Stomach smooth muscle (tissue), 2 donors: ENCODE measurements around the gene KIF16B.

Experiments used
- H3K27ac ChIP-seq: one replicate; pipeline ENCODE4 v1.7.0; 2013; ENCODE audit warnings: mild to moderate bottlenecking, low read length, inconsistent platforms
- H3K27me3 ChIP-seq, 2 donors: one replicate each; pipeline ENCODE4 v1.7.0; 2013; ENCODE audit warnings: low read length in 2 of 2; ENCODE audit not compliant: insufficient read depth in 2 of 2, control insufficient read depth in 1 of 2
- H3K36me3 ChIP-seq, 2 donors: one replicate each; pipeline ENCODE4 v1.7.0; 2013; ENCODE audit warnings: low read length in 2 of 2; ENCODE audit not compliant: control insufficient read depth in 2 of 2, insufficient read depth in 2 of 2
- H3K4me1 ChIP-seq: one replicate; pipeline ENCODE4 v1.7.0; 2013; ENCODE audit warnings: low read length; ENCODE audit not compliant: control insufficient read depth, insufficient read depth
- H3K4me3 ChIP-seq, 2 donors: one replicate each; pipeline ENCODE4 v1.7.0; 2013; ENCODE audit warnings: low read length in 2 of 2
- H3K9ac ChIP-seq, 2 donors: one replicate each; pipeline ENCODE4 v1.7.0; 2013; ENCODE audit warnings: low read length in 2 of 2, mild to moderate bottlenecking in 1 of 2
- H3K9me3 ChIP-seq, 2 donors: one replicate each; pipeline ENCODE4 v1.7.0; 2013; ENCODE audit warnings: low read length in 2 of 2; ENCODE audit not compliant: control insufficient read depth in 2 of 2
- donor health status: healthy.
- donor health status: Pancreatic carcinoma.

Gene KIF16B

DNA sequence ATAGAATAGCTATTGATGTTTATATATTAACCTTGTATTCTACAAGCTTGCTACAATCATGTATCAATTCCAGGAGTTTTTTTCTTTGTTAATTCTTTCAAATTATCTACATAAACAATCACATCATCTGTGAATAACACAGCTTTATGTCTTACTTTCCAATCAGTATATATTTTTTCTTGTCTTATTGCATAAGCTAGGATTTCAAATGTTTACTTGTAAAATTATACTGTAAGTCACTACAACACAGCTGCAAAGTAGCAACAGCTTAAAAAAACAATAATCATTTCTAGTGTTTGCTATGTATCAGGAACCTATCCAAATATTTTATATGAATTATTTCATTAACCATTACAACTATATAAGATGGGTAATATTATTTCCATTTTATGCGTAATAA, 270.4 kb downstream of the KIF16B start:
- no peaks in the 10 kb centered on the region for H3K36me3 ChIP-seq
- no peak overlapping the region for H3K9ac ChIP-seq
- no peaks in the 10 kb centered on the region for H3K4me1 ChIP-seq
- no peak overlapping the region for H3K4me3 ChIP-seq
- no peak overlapping the region for H3K27ac ChIP-seq
- H3K9me3 ChIP-seq: no peaks in the 10 kb centered on the region
- H3K27me3 ChIP-seq: no peaks in the 10 kb centered on the region

DNA sequence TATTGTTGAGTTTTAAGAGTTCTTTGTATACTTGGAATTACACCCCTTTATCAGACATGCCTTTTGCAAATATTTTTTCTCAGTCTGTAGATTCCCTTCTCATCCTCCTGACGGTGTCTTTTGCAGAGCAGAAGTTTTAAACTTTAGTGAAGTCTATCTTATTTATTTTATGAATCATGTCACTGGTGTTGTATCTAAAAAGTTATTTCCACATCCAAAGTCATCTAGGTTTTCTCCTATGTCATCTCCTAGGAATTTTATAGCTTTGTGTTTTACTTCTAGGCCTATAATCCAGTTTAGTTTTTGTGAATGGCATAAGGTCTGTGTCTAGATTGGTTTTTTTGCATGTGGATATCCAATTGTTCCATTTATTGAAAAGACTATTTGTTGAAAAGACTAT, 271.3 kb downstream of the KIF16B start:
- H3K27ac ChIP-seq: no peak overlapping the region
- no peaks in the 10 kb centered on the region for H3K4me1 ChIP-seq
- no peak overlapping the region for H3K9ac ChIP-seq
- no peaks in the 10 kb centered on the region for H3K9me3 ChIP-seq
- no peaks in the 10 kb centered on the region for H3K27me3 ChIP-seq
- H3K4me3 ChIP-seq: no peak overlapping the region
- no peaks in the 10 kb centered on the region for H3K36me3 ChIP-seq

DNA sequence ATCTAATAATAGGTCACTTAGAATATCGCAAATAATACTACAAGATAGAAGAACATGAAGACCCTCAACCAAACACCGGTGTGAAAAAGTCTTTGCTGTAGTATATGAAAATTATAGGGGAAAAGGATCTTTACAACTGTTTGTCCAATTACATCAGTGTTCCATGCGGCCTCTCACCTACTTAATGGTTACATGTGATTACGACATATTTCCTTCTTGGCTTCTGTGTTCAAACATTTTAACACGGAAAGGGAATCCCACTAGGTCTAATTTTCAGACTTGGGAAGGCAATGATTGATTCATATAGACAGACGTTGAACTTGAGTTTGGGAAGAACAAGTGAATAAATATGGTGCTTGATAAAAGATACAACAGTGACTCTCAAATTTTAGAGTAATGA, 273.4 kb downstream of the KIF16B start:
- Histone ChIP-seq H3K4me1 (no peaks in the 10 kb centered on the region), H3K27me3 (no peaks in the 10 kb centered on the region), H3K9ac (no peak overlapping the region), H3K27ac (no peak overlapping the region), H3K4me3 (no peak overlapping the region), H3K9me3 (no peaks in the 10 kb centered on the region), H3K36me3 (no peaks in the 10 kb centered on the region)

DNA sequence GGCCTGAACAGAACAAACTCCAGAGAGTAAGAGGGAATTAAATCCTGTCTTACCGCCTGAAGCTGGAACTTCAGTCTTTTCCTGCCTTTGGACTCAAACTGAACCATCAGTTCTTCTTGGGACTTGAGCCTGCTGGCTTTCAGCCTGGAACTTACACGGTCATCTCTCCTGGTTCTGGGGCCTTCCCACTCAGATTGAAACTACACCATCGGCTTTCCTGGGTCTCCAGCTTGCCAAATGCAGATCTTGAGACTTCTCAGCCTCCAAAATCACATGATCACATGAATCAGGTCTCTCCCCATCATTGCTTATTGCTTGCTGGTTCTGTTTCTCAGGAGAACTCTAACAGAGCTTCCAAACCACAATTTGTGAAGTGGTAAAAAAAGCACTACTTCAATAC, 276.3 kb downstream of the KIF16B start:
- H3K36me3 ChIP-seq: peaks cover 0 to 2% of the 10 kb centered on the region in 2 donors
- H3K9me3 ChIP-seq: no peaks in the 10 kb centered on the region
- H3K4me3 ChIP-seq: no peak overlapping the region
- H3K9ac ChIP-seq: no peak overlapping the region
- H3K4me1 ChIP-seq: no peaks in the 10 kb centered on the region
- H3K27me3 ChIP-seq: no peaks in the 10 kb centered on the region
- H3K27ac ChIP-seq: no peak overlapping the region

DNA sequence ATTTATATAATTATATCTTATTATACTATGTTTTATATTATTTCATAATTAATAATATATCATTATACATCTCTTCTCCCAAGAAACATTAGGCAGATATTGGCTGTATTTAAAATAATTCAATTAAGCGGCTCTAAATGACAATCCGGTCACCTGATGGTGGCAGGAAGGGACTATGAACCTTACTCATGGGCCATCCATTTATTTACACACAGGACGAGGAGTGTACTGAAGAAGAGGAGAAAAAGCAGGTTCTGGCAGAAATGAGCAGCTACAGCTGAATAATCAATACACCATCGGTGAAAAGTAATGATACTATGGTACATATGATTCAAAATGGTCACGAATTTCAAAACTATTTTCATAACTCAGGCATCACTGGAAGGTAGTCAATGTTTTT, 277.7 kb downstream of the KIF16B start:
- Histone ChIP-seq H3K27ac (no peak overlapping the region), H3K9ac (no peak overlapping the region), H3K27me3 (no peaks in the 10 kb centered on the region), H3K4me1 (no peaks in the 10 kb centered on the region), H3K36me3 (peaks cover 0 to 2% of the 10 kb centered on the region in 2 donors), H3K4me3 (no peak overlapping the region), H3K9me3 (no peaks in the 10 kb centered on the region)

DNA sequence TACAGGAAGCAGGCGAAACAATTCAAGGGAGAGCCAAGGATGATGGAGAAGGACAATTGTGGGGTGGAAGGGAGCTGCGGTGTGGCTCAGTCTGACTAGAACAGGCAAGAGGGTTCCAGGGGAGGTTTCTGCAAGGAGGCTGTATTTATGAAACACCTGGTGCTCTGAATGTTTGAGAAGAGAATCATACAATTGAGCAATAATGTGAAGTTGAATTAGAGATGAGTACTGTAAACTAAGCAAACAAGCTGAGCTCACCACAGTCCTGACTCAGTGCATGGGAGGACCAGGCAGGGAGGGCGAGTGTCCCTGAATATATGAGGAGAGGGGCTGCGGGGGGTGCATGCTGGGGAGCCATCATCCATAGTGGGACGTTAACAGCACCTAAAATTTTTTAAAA, 279.7 kb downstream of the KIF16B start:
- no peaks in the 10 kb centered on the region for H3K4me1 ChIP-seq
- no peaks in the 10 kb centered on the region for H3K9me3 ChIP-seq
- no peak overlapping the region for H3K9ac ChIP-seq
- no peak overlapping the region for H3K27ac ChIP-seq
- no peaks in the 10 kb centered on the region for H3K27me3 ChIP-seq
- H3K36me3 ChIP-seq: peaks cover 0 to 2% of the 10 kb centered on the region in 2 donors
- H3K4me3 ChIP-seq: no peak overlapping the region

DNA sequence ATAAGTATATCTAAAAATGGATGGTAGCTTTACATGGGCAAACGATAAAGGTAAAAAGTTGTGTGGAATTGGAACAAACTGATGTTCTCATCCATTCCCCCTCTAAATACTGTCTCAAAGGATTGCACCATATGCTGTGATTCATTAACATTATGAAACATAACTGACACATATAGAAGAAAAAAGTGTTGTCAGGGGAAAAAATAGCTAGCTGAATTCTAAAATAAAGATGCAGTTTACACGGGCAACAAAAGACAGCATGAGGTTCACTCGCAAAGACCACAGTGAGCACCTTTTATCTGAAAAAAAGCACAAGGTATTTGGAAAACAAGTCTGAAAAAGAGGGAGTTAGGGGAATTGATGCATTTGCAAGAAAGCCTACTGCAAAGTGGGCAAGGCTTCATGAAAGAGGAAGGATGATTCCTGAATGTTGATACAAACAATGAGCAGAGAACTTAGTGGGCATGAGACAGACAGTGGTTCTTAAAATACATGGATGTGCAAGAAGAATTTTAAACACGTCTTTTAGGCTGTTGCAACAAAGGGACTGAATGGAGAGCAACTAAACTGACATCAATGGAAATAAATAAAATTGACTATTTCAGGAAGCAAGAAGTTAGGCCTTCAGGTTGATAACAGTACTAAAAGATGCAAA, 280.9 kb downstream of the KIF16B start:
- no peaks in the 10 kb centered on the region for H3K9me3 ChIP-seq
- no peak overlapping the region for H3K27ac ChIP-seq
- no peak overlapping the region for H3K4me3 ChIP-seq
- H3K36me3 ChIP-seq: peaks cover 0 to 2% of the 10 kb centered on the region in 2 donors
- no peaks in the 10 kb centered on the region for H3K4me1 ChIP-seq
- H3K27me3 ChIP-seq: no peaks in the 10 kb centered on the region
- no peak overlapping the region for H3K9ac ChIP-seq

DNA sequence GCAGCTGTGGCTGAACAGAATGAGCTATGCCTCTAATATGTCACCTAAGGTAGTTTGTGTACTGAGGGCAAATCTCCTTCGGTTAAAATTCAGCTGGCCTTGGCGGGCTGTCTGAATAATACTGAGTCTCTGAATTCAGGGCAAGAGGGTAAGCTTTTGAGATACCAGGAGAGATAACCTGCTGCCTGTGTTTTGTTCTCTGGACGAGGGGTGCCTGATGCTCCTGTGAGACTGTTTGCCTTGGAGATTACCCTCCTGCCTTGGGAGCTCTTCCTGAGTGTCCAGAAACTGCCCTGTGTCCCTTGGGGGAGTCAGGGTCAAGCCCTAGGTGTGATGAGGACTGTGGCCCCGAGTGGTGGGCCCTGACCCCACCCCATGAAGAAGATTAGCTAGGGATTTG, 282.9 kb downstream of the KIF16B start:
- Histone ChIP-seq H3K4me3 (no peak overlapping the region), H3K9me3 (no peaks in the 10 kb centered on the region), H3K4me1 (no peaks in the 10 kb centered on the region), H3K27ac (no peak overlapping the region), H3K9ac (no peak overlapping the region), H3K36me3 (peaks cover 0 to 2% of the 10 kb centered on the region in 2 donors), H3K27me3 (no peaks in the 10 kb centered on the region)

DNA sequence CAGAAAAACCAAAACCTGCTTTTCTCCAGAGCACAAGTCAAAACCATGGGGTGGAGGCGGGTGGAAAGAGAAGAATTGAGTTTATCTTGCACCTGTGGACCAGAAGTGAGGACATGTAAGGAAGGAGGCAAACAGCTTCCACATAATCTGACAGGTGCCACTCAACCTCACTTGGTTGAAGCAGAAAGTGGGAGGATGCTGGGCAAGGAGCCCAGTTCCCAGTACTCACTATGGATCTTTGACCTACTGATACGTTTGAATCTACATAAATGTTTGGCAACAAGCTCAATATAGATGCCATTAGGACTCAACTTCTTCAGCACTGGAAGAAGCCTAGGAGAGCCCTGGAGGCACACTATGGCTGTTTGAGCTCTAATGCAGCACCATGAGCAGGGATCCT, 285.5 kb downstream of the KIF16B start:
- Histone ChIP-seq H3K9ac (no peak overlapping the region), H3K27me3 (no peaks in the 10 kb centered on the region), H3K4me1 (no peaks in the 10 kb centered on the region), H3K9me3 (no peaks in the 10 kb centered on the region), H3K4me3 (no peak overlapping the region), H3K27ac (no peak overlapping the region), H3K36me3 (no peaks in the 10 kb centered on the region)

DNA sequence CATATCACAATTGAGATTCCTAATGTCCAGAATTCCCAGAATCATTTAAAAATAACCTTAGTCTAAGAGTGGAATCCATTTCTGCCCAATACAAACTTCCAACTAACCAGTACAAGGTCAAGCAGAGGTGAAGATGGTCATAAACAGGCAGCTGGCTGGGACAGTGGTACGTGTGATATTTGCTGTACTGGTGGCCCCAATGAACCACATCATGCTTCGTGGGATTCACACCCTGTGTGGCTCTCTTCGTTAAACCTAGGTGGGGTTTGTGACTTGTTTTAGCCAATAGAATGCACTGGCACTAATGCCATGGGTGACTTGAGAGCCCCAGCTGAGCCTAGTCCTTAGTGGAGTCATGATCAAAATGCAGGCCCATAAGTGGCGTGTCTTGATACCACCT, 286.6 kb downstream of the KIF16B start:
- Histone ChIP-seq H3K9me3 (no peaks in the 10 kb centered on the region), H3K27ac (no peak overlapping the region), H3K9ac (no peak overlapping the region), H3K36me3 (no peaks in the 10 kb centered on the region), H3K4me1 (no peaks in the 10 kb centered on the region), H3K4me3 (no peak overlapping the region), H3K27me3 (no peaks in the 10 kb centered on the region)

DNA sequence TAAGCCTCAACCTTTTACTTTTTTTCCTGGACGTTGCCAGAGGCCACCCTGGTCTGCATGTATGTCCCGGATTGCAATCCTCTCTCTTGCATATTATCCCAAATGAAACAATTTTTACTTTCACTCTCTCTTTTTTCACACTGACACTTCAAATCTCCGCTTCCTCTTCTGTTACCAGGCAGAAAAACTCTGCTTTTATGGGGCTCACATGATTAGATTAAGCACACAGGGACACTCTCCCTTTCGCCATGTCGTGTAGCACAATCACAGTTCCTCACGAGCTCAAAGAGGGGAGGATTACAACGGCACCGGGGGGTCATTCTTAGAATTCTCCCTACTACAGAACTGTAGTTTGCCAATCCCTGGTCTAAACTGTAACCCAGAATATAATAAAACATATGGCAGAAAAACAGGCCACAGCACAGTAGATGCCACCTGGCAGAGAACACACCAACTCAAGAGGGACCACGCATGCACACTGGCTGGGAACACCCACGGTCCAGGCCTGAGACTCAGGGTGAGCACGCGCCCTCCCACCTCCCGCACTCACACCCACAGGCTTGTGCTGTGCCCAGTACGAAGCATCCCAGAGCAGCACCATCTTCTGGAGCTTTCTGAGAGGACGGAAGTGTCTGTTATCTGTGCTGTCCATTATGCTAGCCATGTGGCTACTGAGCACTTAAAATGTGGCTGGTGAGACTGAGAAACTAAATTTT, 288.7 kb downstream of the KIF16B start:
- Histone ChIP-seq H3K36me3 (peaks cover 0 to 2% of the 10 kb centered on the region in 2 donors), H3K4me3 (no peak overlapping the region), H3K4me1 (no peaks in the 10 kb centered on the region), H3K27me3 (no peaks in the 10 kb centered on the region), H3K9ac (no peak overlapping the region), H3K27ac (no peak overlapping the region), H3K9me3 (no peaks in the 10 kb centered on the region)
